GM23248 (cell line): Measurements from ENCODE around the gene FLT4. TPM values are rescaled to one million over a fixed set of nuclear protein-coding genes. Genes with fewer than 3 reads are reported as not detected.

Experiments used
- DNase-seq: peaks from one replicate; pipeline ENCODE4 v3.0.0-alpha.2; 2015
- H2AFZ ChIP-seq: fragments of 200-600 bp; sonication (generic); 2 replicates; pipeline ENCODE4 v1.6.1; 2016; ENCODE audit warnings: antibody characterized with exemption
- H3F3A ChIP-seq: fragments of 200-600 bp; sonication (generic); 2 replicates; pipeline ENCODE4 v1.6.1; 2016; ENCODE audit warnings: mild to moderate bottlenecking, antibody characterized with exemption, mixed run types; ENCODE audit not compliant: insufficient read depth
- H3K27ac ChIP-seq: fragments of 200-600 bp; sonication (generic); 2 replicates; pipeline ENCODE4 v1.5.1; 2016; ENCODE audit warnings: mild to moderate bottlenecking
- H3K27me3 ChIP-seq: fragments of 200-600 bp; sonication (generic); replicated peaks from 2 replicates; pipeline ENCODE4 v1.6.1; 2016; ENCODE audit warnings: mild to moderate bottlenecking; ENCODE audit not compliant: insufficient read depth
- H3K36me3 ChIP-seq: fragments of 200-600 bp; sonication (generic); 2 replicates; pipeline ENCODE4 v1.6.1; 2016; ENCODE audit warnings: low read depth, mild to moderate bottlenecking
- H3K4me1 ChIP-seq: fragments of 200-600 bp; sonication (generic); 2 replicates; pipeline ENCODE4 v1.6.1; 2016; ENCODE audit warnings: mild to moderate bottlenecking; ENCODE audit not compliant: insufficient read depth
- H3K4me2 ChIP-seq: fragments of 200-600 bp; sonication (generic); one replicate; pipeline ENCODE4 v1.6.1; 2016; ENCODE audit warnings: mild to moderate bottlenecking; ENCODE audit not compliant: unreplicated experiment
- H3K4me3 ChIP-seq: fragments of 200-600 bp; sonication (generic); 2 replicates; pipeline ENCODE4 v1.5.1; 2016; ENCODE audit warnings: mild to moderate bottlenecking
- H3K79me2 ChIP-seq: fragments of 200-600 bp; sonication (generic); 2 replicates; pipeline ENCODE4 v1.6.1; 2016; ENCODE audit warnings: mild to moderate bottlenecking; ENCODE audit not compliant: insufficient read depth
- H3K9ac ChIP-seq: fragments of 200-600 bp; sonication (generic); 2 replicates; pipeline ENCODE4 v1.6.1; 2016; ENCODE audit warnings: mild to moderate bottlenecking
- H3K9me2 ChIP-seq: fragments of 200-600 bp; sonication (generic); 2 replicates; pipeline ENCODE4 v1.6.1; 2016; ENCODE audit warnings: mixed run types, mild to moderate bottlenecking, moderate library complexity; ENCODE audit not compliant: insufficient read depth
- H3K9me3 ChIP-seq: fragments of 200-600 bp; sonication (generic); one replicate; pipeline ENCODE4 v1.6.1; 2017; ENCODE audit warnings: low read depth
- H4K20me1 ChIP-seq: fragments of 200-600 bp; sonication (generic); 2 replicates; pipeline ENCODE4 v1.6.0; 2016; ENCODE audit not compliant: insufficient read depth
- EZH2 ChIP-seq: fragments of 200-600 bp; sonication (generic); IDR thresholded peaks from 2 replicates; pipeline ENCODE4 v1.6.1; 2018; ENCODE audit warnings: antibody characterized with exemption, mild to moderate bottlenecking; ENCODE audit not compliant: insufficient read depth, poor library complexity, severe bottlenecking
- EZH2phosphoT487 ChIP-seq: fragments of 200-600 bp; sonication (generic); IDR thresholded peaks from 2 replicates; pipeline ENCODE4 v1.6.1; 2018; ENCODE audit warnings: antibody characterized with exemption, moderate library complexity, mild to moderate bottlenecking, low read depth; ENCODE audit not compliant: insufficient read depth
- WGBS, 2 experiments: methylation state at CpG; one replicate each; pipeline ENCODE4 v1.1.6; 2015 to 2017; ENCODE audit warnings: low lambda C conversion rate in 2 of 2, low coverage in 1 of 2; ENCODE audit errors: missing lambda C conversion rate in 2 of 2; 5-methylcytosine and 5-hydroxymethylcytosine counted together
- in situ Hi-C: fragments of 300-500 bp; cut with MboI; formaldehyde crosslinking; loops from 2 replicates; pipeline ENCODE4 v1.15.0; 2020
- polyA plus RNA-seq: library from polyadenylated mRNA; unstranded; fragments of >200 nt; fragmentation: Nextera tagmentation; extraction: Ambion mirVana; gene quantifications from 2 replicates; pipeline ENCODE4 v1.2.1, GENCODE V29; 2016
- total RNA-seq: library from RNA; depleted of rRNA; stranded (reverse); fragments of >200 nt; shearing (Covaris generic); gene quantifications from 2 replicates; pipeline ENCODE4 v1.2.3, GENCODE V29; 2014

FLT4 gene
- total and polyA plus RNA-seq, 2 experiments from 2014 or later: not detected

DNA sequence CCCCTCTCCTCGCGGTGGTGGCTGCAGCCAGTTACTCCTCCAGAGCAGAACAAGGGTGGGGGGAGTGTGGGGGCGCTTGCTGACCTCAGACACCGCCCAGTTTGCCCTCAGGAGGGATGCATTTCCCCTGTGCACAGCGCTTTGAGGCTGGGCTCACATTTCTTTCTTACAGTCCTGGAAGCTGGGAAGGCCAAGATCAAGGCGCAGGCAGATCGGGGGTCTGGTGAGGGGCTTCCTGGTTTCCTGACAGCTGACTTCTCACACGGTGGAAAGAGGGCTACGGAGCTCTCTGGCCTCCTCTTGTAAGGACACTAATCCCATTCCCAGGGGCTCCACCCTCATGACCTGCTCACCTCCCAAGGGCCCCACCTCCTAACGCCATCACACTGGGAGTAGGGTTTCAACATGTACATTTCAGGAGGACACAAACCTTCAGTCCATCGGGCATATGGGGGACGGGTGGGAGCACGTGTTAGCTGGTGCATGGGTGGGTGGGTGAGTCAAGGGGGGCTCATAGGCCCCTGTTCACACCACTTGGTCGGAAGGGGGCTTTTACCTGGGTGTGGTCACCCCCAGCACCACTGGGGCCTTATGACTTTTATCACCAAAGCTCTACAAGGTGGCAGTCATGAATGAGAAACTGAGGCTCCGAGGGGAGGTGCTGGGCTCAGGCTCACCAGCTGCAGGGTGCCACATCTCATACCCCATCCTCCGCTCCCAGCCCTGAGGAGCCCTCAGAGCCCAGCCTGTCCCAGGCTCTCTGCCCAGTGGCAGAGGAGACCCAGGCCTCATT, 50.4 kb downstream of the FLT4 start:
- Histone ChIP-seq H3K9me2 (no peaks in the 10 kb centered on the region), H3K36me3 (no peaks in the 10 kb centered on the region), H3F3A (no peaks in the 10 kb centered on the region), H2AFZ (no peak overlapping the region), H3K27me3 (no peaks in the 10 kb centered on the region), H3K9me3 (no peaks in the 10 kb centered on the region), H3K4me3 (no peak overlapping the region), H3K9ac (no peak overlapping the region), H3K79me2 (no peaks in the 10 kb centered on the region), H4K20me1 (no peaks in the 10 kb centered on the region), H3K4me1 (no peaks in the 10 kb centered on the region), H3K27ac (no peak overlapping the region), H3K4me2 (no peak overlapping the region)
- DNase-seq: no peak
- in situ Hi-C loops: no loop called here
- WGBS, 2 experiments: 52 to 53% methylated on average over 12 to 16 of the region's 16 CpGs
- TF ChIP-seq EZH2phosphoT487: no peak
- TF ChIP-seq EZH2: no peak

- Histone ChIP-seq H3K27ac (no peak overlapping the region), H3K4me2 (no peak overlapping the region), H3K79me2 (no peaks in the 10 kb centered on the region), H3K27me3 (0 out of 2 replicates have a peak, but pooled peaks cover 3% of the 10 kb centered on the region), H3K9me2 (no peaks in the 10 kb centered on the region), H2AFZ (no peak overlapping the region), H4K20me1 (no peaks in the 10 kb centered on the region), H3K9ac (no peak overlapping the region), H3K9me3 (no peaks in the 10 kb centered on the region), H3K4me3 (no peak overlapping the region), H3K36me3 (no peaks in the 10 kb centered on the region), H3K4me1 (no peaks in the 10 kb centered on the region), H3F3A (no peaks in the 10 kb centered on the region)
- WGBS, 2 experiments: 53 to 57% methylated on average over 9 of the region's 9 CpGs
- DNase-seq: no peak
- in situ Hi-C loops: no loop called here
- TF ChIP-seq EZH2phosphoT487 (no peak), EZH2 (no peak)
Observed at GRCh38 chr5:180598316-180598701, 51.1 kb downstream of the FLT4 start.

DNA sequence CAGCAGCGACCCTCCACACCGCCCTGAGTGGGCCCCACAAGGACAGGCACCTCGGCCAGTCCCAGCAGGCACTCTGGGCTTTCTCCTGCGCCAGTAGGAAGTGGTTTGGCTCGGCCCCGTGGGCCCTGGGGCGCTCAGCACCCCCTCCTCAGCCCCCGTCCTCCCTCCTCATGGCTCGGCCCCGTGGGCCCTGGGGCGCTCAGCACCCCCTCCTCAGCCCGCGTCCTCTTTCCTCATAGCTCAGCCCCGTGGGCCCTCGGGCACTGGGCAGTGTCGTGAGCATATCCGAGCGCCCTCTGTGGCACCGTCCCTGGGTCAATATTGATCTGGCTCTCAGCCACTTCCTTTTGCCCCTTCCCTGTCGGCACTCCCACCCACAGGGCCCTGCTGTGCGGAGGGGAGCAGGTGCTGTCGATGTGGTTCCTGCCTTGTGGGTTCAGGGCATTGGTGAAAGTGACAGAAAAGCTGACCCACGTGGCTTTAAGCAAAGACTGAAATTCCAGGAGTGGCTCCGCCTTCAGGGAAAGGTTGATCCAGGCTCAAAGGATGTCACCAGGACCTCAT, 52.6 kb downstream of the FLT4 start:
- TF ChIP-seq EZH2 (no peak), EZH2phosphoT487 (no peak)
- in situ Hi-C loops: no loop called here
- H2AFZ ChIP-seq: no peak overlapping the region
- no peaks in the 10 kb centered on the region for H3F3A ChIP-seq
- no peak for DNase-seq
- H3K4me3 ChIP-seq: no peak overlapping the region
- peaks cover 19% of the 10 kb centered on the region for H3K27me3 ChIP-seq
- H4K20me1 ChIP-seq: no peaks in the 10 kb centered on the region
- H3K9me3 ChIP-seq: no peaks in the 10 kb centered on the region
- no peaks in the 10 kb centered on the region for H3K4me1 ChIP-seq
- H3K36me3 ChIP-seq: no peaks in the 10 kb centered on the region
- H3K27ac ChIP-seq: no peak overlapping the region
- H3K9me2 ChIP-seq: no peaks in the 10 kb centered on the region
- no peak overlapping the region for H3K4me2 ChIP-seq
- WGBS, 2 experiments: 58 to 60% methylated on average over 18 to 24 of the region's 24 CpGs
- no peaks in the 10 kb centered on the region for H3K79me2 ChIP-seq
- no peak overlapping the region for H3K9ac ChIP-seq

- no peak overlapping the region for H2AFZ ChIP-seq
- no peaks in the 10 kb centered on the region for H4K20me1 ChIP-seq
- H3K36me3 ChIP-seq: no peaks in the 10 kb centered on the region
- no peak overlapping the region for H3K4me2 ChIP-seq
- H3F3A ChIP-seq: no peaks in the 10 kb centered on the region
- H3K79me2 ChIP-seq: no peaks in the 10 kb centered on the region
- DNase-seq: no peak
- H3K9me3 ChIP-seq: no peaks in the 10 kb centered on the region
- TF ChIP-seq EZH2: no peak
- TF ChIP-seq EZH2phosphoT487: no peak
- H3K27me3 ChIP-seq: peaks cover 24% of the 10 kb centered on the region
- no peak overlapping the region for H3K4me3 ChIP-seq
- no peak overlapping the region for H3K27ac ChIP-seq
- H3K9me2 ChIP-seq: no peaks in the 10 kb centered on the region
- in situ Hi-C loops: no loop called here
- no peak overlapping the region for H3K9ac ChIP-seq
- 82 to 85% methylated on average over 11 to 12 of the region's 12 CpGs for WGBS, 2 experiments
- no peaks in the 10 kb centered on the region for H3K4me1 ChIP-seq
Observed at GRCh38 chr5:180596115-180596667, 53.2 kb downstream of the FLT4 start.
